RPMI7951 (cell line): Measurements from ENCODE around the gene LUZP1. TPM values are rescaled to one million over a fixed set of nuclear protein-coding genes. Genes with fewer than 3 reads are reported as not detected.

Experiments
- DNase-seq: peaks from one replicate; pipeline ENCODE4 v3.0.0-alpha.2; 2012; ENCODE audit warnings: low read depth
- total RNA-seq: library from RNA; depleted of rRNA; stranded (reverse); fragments of >200 nt; shearing (Covaris generic); gene quantifications from 2 replicates; pipeline ENCODE4 v1.2.3, GENCODE V29; 2014

The LUZP1 gene
- total RNA-seq, 1 experiment from 2014 or later: 17.8 TPM

DNA sequence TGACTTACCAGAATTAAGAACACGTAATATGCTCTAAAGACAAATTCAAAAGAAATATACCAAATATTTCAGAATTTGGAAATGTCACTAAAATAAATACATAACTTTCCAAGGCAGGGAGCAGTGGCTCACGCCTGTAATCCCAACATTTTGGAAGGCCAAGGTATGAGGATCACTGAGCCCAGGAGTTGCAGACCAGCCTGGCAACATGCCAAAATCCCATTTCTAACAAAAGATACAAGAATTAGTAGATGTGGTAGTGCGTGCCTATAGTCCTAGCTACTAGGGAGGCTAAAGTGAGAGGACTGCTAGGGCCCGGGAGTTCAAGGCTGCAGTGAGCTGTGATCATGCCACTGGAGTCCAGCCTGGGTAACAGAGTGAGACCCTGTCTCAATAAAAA lies 11.7 kb downstream of the LUZP1 start:
- DNase-seq: no peak

GRCh38 chr1:23152966-23153684 lies 15.5 kb downstream of the LUZP1 start:
- no peak for DNase-seq

DNA sequence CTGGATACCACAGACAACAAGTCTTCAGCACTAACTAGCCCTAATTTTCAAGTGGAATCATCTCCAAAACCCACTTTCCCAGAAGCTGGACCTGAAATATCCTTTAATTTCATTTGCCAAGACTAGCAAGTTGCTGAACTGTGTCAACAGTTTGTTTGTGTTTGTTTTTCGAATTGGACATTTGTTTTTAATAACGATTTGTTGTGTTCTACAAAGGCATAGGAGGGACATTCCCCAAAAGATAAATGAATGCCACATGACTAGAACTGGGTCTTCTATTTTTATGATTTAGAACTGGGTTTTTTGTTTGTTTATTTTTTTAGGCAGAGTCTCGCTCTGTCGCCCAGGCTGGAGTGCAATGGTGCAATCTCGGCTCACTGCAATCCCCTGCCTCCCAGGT lies 17.9 kb downstream of the LUZP1 start:
- no peak for DNase-seq

GRCh38 chr1:23150125-23150524 lies 18.5 kb downstream of the LUZP1 start:
- no peak for DNase-seq

- no peak for DNase-seq
Observed at GRCh38 chr1:23149114-23149513, 19.5 kb downstream of the LUZP1 start.

GRCh38 chr1:23148084-23148483 lies 20.6 kb downstream of the LUZP1 start:
- peak; percentile 6 for DNase-seq

DNA sequence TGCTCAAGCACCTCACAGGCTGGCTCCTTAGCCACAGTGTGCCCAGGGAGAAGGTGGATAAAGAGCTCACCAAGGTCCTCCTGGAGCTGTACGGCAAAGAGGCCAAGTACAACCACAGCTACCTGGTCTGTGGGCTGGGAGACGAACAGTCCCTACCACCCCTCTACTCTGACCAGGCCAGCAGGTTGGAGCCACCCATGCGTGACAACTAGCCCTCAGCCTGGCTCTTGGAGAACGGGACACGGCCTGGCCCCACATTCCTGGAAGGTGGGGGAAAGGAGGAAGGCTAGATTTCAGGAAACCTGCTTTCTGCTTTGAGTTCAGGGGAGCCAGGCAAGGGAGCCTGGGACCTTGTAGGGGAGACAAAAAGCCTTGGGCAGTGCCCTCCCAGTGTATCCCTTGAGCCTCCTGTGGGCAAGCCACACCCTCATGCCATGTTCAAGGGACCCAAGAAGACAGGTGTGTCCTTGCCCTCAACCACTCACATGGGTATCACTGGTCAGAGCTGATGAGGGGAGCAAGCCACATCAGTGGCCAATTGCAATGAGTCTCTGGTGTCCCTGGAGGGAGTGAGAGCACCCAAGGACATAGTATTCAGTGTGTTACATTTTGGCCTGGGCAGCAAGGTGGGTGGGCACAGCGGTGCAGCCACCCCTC lies 27.6 kb downstream of the LUZP1 start:
- no peak for DNase-seq

DNA sequence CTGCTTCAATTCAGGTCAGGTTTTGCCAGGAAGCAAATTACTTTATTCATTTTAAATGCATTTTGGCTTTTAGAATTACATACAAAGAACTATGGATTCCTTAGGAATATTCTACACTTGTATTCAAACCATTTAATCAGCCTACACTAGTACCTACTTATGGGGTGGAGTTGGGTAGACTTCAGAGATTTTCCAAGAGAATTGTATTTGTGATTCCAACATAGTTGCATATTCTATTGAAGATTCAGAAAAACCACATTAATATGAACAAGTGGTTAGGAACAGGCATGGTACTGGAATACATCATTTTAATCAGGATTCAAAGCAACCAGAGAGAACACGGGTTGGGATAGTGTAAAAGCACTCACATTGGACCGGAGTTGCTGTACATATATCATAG lies 33.4 kb downstream of the LUZP1 start:
- no peak for DNase-seq

DNA sequence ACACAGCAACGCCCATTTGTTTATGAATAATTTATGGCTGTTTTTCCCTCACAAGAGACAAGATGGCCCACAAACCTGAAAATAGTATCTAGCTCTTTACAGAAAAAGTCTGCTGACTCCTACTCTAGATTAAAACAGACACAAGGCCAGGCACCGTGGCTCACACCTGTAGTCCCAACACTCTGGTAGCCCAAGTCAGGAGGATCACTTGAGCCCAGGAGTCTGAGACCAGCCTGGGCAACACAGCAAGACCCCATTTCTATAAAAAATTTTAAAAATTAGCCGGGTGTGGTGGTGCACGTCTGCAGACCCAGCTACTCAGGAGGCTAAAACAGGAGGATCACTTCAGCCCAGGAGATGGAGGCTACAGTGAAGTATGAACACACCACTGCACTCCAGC lies 34.6 kb downstream of the LUZP1 start:
- DNase-seq: no peak

DNA sequence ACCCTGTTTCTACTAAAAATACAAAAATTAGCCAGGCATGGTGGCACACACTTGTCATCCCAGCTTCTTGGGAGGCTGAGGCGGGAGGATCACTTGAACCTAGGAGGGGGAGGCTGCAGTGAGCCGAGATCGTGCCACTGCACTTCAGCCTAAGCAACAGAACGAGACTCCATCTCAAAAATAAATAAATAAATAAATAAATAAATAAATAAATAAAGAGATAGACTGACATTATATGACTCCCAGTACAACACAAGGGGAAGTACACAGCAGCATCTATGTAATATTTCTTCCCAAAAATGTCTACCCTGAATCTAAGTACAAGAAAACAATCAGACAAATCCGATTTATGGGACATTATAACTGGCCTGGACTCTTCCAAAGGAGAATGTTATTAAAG lies 35.1 kb downstream of the LUZP1 start:
- no peak for DNase-seq

- DNase-seq: no peak
Observed at GRCh38 chr1:23132033-23132432, 36.6 kb downstream of the LUZP1 start.

- no peak for DNase-seq
Observed at GRCh38 chr1:23129846-23130245, 38.8 kb downstream of the LUZP1 start.

- no peak for DNase-seq
Observed at GRCh38 chr1:23126801-23127200, 41.9 kb downstream of the LUZP1 start.

- DNase-seq: no peak
Observed at GRCh38 chr1:23126200-23126599, 42.5 kb downstream of the LUZP1 start.

DNA sequence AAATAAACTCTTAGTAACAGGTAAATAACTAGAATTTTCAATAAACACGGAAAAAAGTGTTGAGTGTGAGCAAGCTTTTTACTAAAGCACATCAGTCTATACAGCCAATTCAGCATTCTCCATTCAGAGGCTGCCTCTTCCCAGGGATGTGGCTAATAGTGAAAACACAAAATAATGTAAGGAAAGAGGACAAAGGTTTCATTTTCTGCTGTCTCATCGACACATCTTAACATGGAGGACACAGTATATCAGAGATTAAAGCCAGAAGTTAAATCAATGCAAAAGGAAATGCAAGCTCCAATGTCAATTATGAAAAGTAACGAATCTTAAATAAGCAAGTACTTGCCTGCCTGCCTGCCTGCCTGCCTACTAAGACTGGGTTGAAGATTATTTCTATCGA lies 43.2 kb downstream of the LUZP1 start:
- DNase-seq: no peak

DNA sequence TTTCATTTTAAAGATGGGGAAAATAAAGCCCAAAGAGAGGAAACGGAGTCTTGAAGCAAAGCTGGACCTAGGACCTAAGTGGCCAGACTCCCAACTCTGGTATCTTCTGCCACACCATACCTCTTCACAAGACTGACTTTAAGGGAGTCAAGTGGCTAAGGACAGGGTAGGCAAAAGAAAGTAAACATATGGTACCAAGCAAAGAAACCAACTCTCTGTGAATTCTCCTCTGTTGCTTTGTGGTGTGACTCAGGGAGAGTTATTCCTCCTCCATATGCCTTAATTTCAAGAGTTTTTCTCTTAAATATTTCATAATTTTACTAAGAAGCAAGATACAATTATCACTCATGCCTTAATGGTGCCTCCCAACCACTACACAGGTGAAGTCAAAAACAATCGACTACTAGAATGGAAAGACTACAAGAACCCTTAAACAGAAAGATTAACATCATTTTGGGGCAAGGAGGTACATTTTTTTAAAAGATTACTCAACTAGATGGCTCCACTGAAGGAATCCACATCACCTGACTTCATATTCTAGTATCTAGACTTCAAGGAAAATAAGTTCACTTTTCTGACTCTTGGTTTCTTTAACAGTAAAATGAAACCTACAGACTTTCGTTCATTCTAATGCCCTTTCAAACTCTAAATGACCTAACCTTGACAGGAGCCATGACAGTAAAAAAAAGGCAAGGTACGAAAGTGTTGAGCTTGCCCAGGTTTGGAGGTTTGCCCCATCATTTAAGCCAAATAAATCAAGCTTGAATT lies 44.2 kb downstream of the LUZP1 start:
- no peak for DNase-seq

DNA sequence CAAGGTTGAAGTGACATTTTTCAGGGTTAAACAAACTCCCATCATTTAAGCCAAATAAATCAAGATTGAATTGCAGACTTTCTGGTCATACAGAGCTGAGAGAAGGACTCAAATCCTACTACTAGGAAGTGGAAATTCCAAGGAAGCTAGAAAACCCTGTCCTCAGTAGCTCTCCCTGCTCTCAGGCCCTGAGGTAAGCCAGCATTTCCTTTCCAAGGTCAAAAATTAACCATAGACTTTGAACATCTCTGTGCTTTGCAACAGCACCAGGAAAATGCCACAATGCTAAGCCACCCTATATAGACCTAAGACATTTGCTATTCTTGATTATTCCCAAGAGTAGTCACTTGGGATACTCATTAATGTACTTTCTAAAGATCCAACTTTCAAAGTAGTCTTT lies 45.1 kb downstream of the LUZP1 start:
- DNase-seq: no peak

DNA sequence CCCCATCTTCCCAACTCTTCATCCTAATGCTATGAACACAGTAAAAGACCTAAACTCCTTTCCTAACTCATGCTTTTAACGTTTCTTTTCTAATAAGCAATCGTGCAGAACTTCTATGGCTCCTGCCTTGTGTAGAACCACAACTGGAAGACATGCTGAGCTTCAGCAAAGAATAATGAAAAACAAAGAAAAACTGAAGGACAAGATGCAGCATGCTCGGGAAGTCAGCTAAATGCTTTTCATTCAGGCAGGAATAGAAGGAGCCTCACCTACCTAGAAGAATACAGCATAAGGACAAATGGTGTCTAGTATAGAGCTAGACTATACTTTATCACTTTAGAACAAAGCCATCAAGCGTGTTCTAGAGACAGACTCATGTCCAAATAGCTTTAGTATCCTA lies 45.9 kb downstream of the LUZP1 start:
- no peak for DNase-seq

GRCh38 chr1:23122023-23122748 lies 46.5 kb downstream of the LUZP1 start:
- peak; percentile 66 for DNase-seq

DNA sequence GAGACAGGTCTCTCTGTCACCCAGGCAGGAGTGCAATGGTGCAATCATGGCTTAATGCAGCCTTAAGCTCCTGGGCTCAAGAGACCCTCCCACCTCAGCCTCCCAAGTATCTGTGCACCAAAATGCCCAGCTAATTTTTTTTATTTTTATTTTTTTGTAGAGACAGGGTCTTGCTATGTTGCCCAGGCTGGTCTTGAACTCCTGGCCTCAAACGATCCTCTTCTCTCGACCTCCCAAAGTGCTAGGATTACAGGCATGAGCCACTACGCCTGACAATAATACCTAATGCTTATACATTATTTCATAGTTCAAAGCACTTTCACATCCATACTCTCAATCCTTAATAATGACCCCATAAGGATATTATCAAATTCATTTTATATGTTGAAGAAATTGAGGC lies 48.3 kb downstream of the LUZP1 start:
- no peak for DNase-seq

- peak; percentile 58 for DNase-seq
Observed at GRCh38 chr1:23118957-23119792, 49.5 kb downstream of the LUZP1 start.
